Parathyroid adenoma (tissue), 2 donors: ENCODE data around the gene RABL3.

Source experiments
- H2AFZ ChIP-seq: fragments of 300-600 bp; sonication (generic); one replicate; pipeline ENCODE4 v1.7.0; 2017; ENCODE audit warnings: antibody characterized with exemption, mild to moderate bottlenecking
- H3K27ac ChIP-seq: fragments of 300-600 bp; sonication (generic); one replicate; pipeline ENCODE4 v1.7.0; 2017
- H3K27me3 ChIP-seq: fragments of 300-600 bp; sonication (generic); one replicate; pipeline ENCODE4 v1.7.0; 2017; ENCODE audit warnings: low read length; ENCODE audit not compliant: control insufficient read depth, insufficient read depth
- H3K36me3 ChIP-seq: fragments of 300-600 bp; sonication (generic); one replicate; pipeline ENCODE4 v1.7.0; 2017; ENCODE audit warnings: low read length; ENCODE audit not compliant: control insufficient read depth, insufficient read depth
- H3K4me1 ChIP-seq: fragments of 300-600 bp; sonication (generic); one replicate; pipeline ENCODE4 v1.7.0; 2017; ENCODE audit warnings: control low read depth
- H3K4me2 ChIP-seq: fragments of 300-600 bp; sonication (generic); one replicate; pipeline ENCODE4 v1.7.0; 2017; ENCODE audit warnings: low read length
- H3K4me3 ChIP-seq: fragments of 300-600 bp; sonication (generic); one replicate; pipeline ENCODE4 v1.7.0; 2017; ENCODE audit warnings: low read depth, low read length
- H3K79me2 ChIP-seq: fragments of 300-600 bp; sonication (generic); one replicate; pipeline ENCODE4 v1.7.0; 2017; ENCODE audit warnings: control low read depth
- H3K9ac ChIP-seq: fragments of 300-600 bp; sonication (generic); one replicate; pipeline ENCODE4 v1.7.0; 2017; ENCODE audit warnings: mild to moderate bottlenecking
- H3K9me3 ChIP-seq: fragments of 300-600 bp; sonication (generic); one replicate; pipeline ENCODE4 v1.7.0; 2017; ENCODE audit warnings: low read length; ENCODE audit not compliant: control insufficient read depth
- CTCF ChIP-seq: fragments of 300-600 bp; sonication (generic); IDR thresholded peaks from one replicate; pipeline ENCODE4 v1.7.0; 2017; ENCODE audit warnings: antibody characterized with exemption, mild to moderate bottlenecking
- donor health status: primary hyperparathyroidism.

Gene RABL3

GRCh38 chr3:120683213-120683612 lies 59.1 kb downstream of the RABL3 start:
- no peaks in the 10 kb centered on the region for H3K79me2 ChIP-seq
- TF ChIP-seq CTCF, result no peak
- no peaks in the 10 kb centered on the region for H3K27me3 ChIP-seq
- H3K4me2 ChIP-seq, result peak overlapping the region; percentile 28
- no peak overlapping the region for H3K27ac ChIP-seq
- H3K9ac ChIP-seq, result no peak overlapping the region
- H3K36me3 ChIP-seq, result no peaks in the 10 kb centered on the region
- H3K9me3 ChIP-seq, result no peaks in the 10 kb centered on the region
- H2AFZ ChIP-seq, result no peak overlapping the region
- H3K4me1 ChIP-seq, result peaks cover 12% of the 10 kb centered on the region
- no peak overlapping the region for H3K4me3 ChIP-seq

GRCh38 chr3:120682095-120682681 lies 60.1 kb downstream of the RABL3 start, which contains the start of gene HGD:
Gene HGD, minus strand, starts transcription at chr3:120682239. Its CDS starts 128 bp downstream, at chr3:120682111.
- Histone ChIP-seq H3K27ac (no peak within 1 kb of the TSS), H3K4me3 (no peak within 1 kb of the TSS), H2AFZ (no peak within 1 kb of the TSS), H3K79me2 (no peaks in the 10 kb centered on the region), H3K27me3 (no peaks in the 10 kb centered on the region), H3K4me2 (peak within 1 kb of the TSS; percentile 28), H3K4me1 (peaks cover 12% of the 10 kb centered on the region), H3K9me3 (no peaks in the 10 kb centered on the region), H3K9ac (no peak within 1 kb of the TSS), H3K36me3 (no peaks in the 10 kb centered on the region)
- TF ChIP-seq CTCF, result no peak

- Histone ChIP-seq H3K4me3 (no peak overlapping the region), H3K4me2 (peak overlapping the region; percentile 18), H3K36me3 (no peaks in the 10 kb centered on the region), H3K27me3 (no peaks in the 10 kb centered on the region), H2AFZ (no peak overlapping the region), H3K4me1 (peaks cover 12% of the 10 kb centered on the region), H3K27ac (no peak overlapping the region), H3K9me3 (no peaks in the 10 kb centered on the region), H3K79me2 (no peaks in the 10 kb centered on the region), H3K9ac (no peak overlapping the region)
- TF ChIP-seq CTCF, result no peak
These were observed 60.7 kb downstream of the RABL3 start for GRCh38 chr3:120681506-120682038.

GRCh38 chr3:120681018-120681417 lies 61.3 kb downstream of the RABL3 start:
- peaks cover 12% of the 10 kb centered on the region for H3K4me1 ChIP-seq
- peak overlapping the region; percentile 18 for H3K4me2 ChIP-seq
- no peaks in the 10 kb centered on the region for H3K27me3 ChIP-seq
- H3K27ac ChIP-seq, result no peak overlapping the region
- no peaks in the 10 kb centered on the region for H3K36me3 ChIP-seq
- TF ChIP-seq CTCF, result no peak
- H2AFZ ChIP-seq, result no peak overlapping the region
- H3K4me3 ChIP-seq, result no peak overlapping the region
- no peaks in the 10 kb centered on the region for H3K79me2 ChIP-seq
- H3K9ac ChIP-seq, result no peak overlapping the region
- H3K9me3 ChIP-seq, result no peaks in the 10 kb centered on the region
